Left lung (tissue), 10 donors: ENCODE results near the gene CCND2. TPM values are rescaled to one million over a fixed set of nuclear protein-coding genes. Genes with fewer than 3 reads are reported as not detected.

Experiments
- ATAC-seq: fragments of 200-7000 bp; cut with Tn5 transposase; one replicate; pipeline ENCODE4 v1.9.1; 2020; ENCODE audit warnings: moderate library complexity
- DNase-seq, 4 donors: peaks; one replicate each; pipeline ENCODE4 v3.0.0-alpha.2; 2013 to 2020
- H3K27ac ChIP-seq, 2 donors: fragments of 200-600 bp; sonication (generic) in 1 of 2; one replicate each; pipeline versions ENCODE4 v1.5.0 to v1.8.0; 2020 to 2021
- H3K27me3 ChIP-seq, 2 donors: fragments of 200-600 bp; sonication (generic) in 1 of 2; one replicate each; pipeline versions ENCODE4 v1.5.0 to v1.8.0; 2020 to 2021
- H3K36me3 ChIP-seq, 2 donors: fragments of 200-600 bp; sonication (generic) in 1 of 2; one replicate each; pipeline versions ENCODE4 v1.5.0 to v1.8.0; 2020 to 2021
- H3K4me1 ChIP-seq, 2 donors: fragments of 200-600 bp; one replicate each; pipeline ENCODE4 v1.8.0; 2021
- H3K4me3 ChIP-seq, 2 donors: fragments of 200-600 bp; sonication (generic) in 1 of 2; one replicate each; pipeline versions ENCODE4 v1.5.0 to v1.8.0; 2020 to 2021; ENCODE audit warnings: mild to moderate bottlenecking in 1 of 2
- H3K9me3 ChIP-seq, 2 donors: fragments of 200-600 bp; sonication (generic) in 1 of 2; one replicate each; pipeline versions ENCODE4 v1.5.0 to v1.8.0; 2020 to 2021
- CTCF ChIP-seq, 2 donors: fragments of 200-600 bp; sonication (generic) in 1 of 2; IDR thresholded peaks; one replicate each; pipeline versions ENCODE4 v1.5.0 to v1.8.0; 2021; ENCODE audit warnings: antibody characterized with exemption in 2 of 2
- intact Hi-C, 2 donors: fragments of 100-400 bp; cut with DNase I; formaldehyde crosslinking; loops; one replicate each; pipeline versions ENCODE4 v1.11.2 to v1.14.2; 2022
- polyA plus RNA-seq, 6 donors: library from polyadenylated mRNA; unstranded; fragments of 120-200 nt; gene quantifications; one replicate each; pipeline ENCODE4 v1.2.1, GENCODE V29; 2013; ENCODE audit not compliant: insufficient read length in 6 of 6
- total RNA-seq, 2 donors: library from RNA; stranded (reverse); fragmentation: NEBNext Ultra II Directional; extraction: Animal tissue kit (Norgen Biotek cat#: 25700); gene quantifications; one replicate each; pipeline ENCODE4 v1.2.1, GENCODE V29; 2021
- donor health status: DM: no; HTN: yes; CAD: no.
- donor health status: DM: no; HTN: no; CAD: no.

The CCND2 gene
- total and polyA plus RNA-seq, 8 donors, result 45.6 to 203 (median 58.9) TPM

- Histone ChIP-seq H3K9me3 (no peaks in the 10 kb centered on the region), H3K27me3 (peaks cover 0 to 28% of the 10 kb centered on the region in 2 donors), H3K27ac (peak overlapping the region; percentile 8 to 23), H3K4me1 (peaks cover 23 to 73% of the 10 kb centered on the region in 2 donors), H3K4me3 (no peak overlapping the region), H3K36me3 (peaks cover 0 to 43% of the 10 kb centered on the region in 2 donors)
- DNase-seq (peak in 3 of 4 donors; percentile 63 to 91 (median 89)), ATAC-seq (peak; percentile 51)
- intact Hi-C loops, result loop anchor here in 1 of 2 donors (5.0 to 10.0 kb wide), 3 partner anchors 171 to 394 kb away; no protein-coding TSS in a partner anchor
- TF ChIP-seq CTCF (IDR thresholded peaks at IDR 0.05), result no peak
Observed at GRCh38 chr12:4278329-4279197, 5.0 kb downstream of the CCND2 start.

- ATAC-seq (no peak), DNase-seq (no peak)
- Histone ChIP-seq H3K4me3 (no peak overlapping the region), H3K36me3 (peaks cover 0 to 49% of the 10 kb centered on the region in 2 donors), H3K27me3 (peaks cover 0 to 21% of the 10 kb centered on the region in 2 donors), H3K9me3 (no peaks in the 10 kb centered on the region), H3K27ac (peak overlapping the region in 1 of 2 donors; percentile 8), H3K4me1 (peaks cover 23 to 66% of the 10 kb centered on the region in 2 donors)
- no peak for TF ChIP-seq CTCF (IDR thresholded peaks at IDR 0.05)
- intact Hi-C loops, result loop anchor here in 1 of 2 donors (5.0 to 10.0 kb wide), 3 partner anchors 172 to 394 kb away; no protein-coding TSS in a partner anchor
Observed at GRCh38 chr12:4279198-4279690, 5.7 kb downstream of the CCND2 start.

- no peak for TF ChIP-seq CTCF (IDR thresholded peaks at IDR 0.05)
- Histone ChIP-seq H3K27me3 (peaks cover 0 to 9% of the 10 kb centered on the region in 2 donors), H3K4me3 (no peak overlapping the region), H3K36me3 (peaks cover 0 to 62% of the 10 kb centered on the region in 2 donors), H3K4me1 (peaks cover 23 to 53% of the 10 kb centered on the region in 2 donors), H3K9me3 (no peaks in the 10 kb centered on the region), H3K27ac (no peak overlapping the region)
- DNase-seq, result peak in 1 of 4 donors; percentile 48
- intact Hi-C loops, result loop anchor here in 1 of 2 donors (10.0 kb wide), 1 partner anchor 396 kb away; no protein-coding TSS in a partner anchor
- ATAC-seq, result no peak
Observed at GRCh38 chr12:4280351-4281163, 7.0 kb downstream of the CCND2 start.

GRCh38 chr12:4281173-4281654 is 7.7 kb downstream of the CCND2 start:
- Histone ChIP-seq H3K27ac (no peak overlapping the region), H3K4me3 (no peak overlapping the region), H3K9me3 (no peaks in the 10 kb centered on the region), H3K27me3 (peaks cover 0 to 2% of the 10 kb centered on the region in 2 donors), H3K36me3 (peaks cover 0 to 69% of the 10 kb centered on the region in 2 donors), H3K4me1 (peaks cover 23 to 52% of the 10 kb centered on the region in 2 donors)
- ATAC-seq (no peak), DNase-seq (no peak)
- intact Hi-C loops, result loop anchor here in 1 of 2 donors (10.0 kb wide), 1 partner anchor 396 kb away; no protein-coding TSS in a partner anchor
- no peak for TF ChIP-seq CTCF (IDR thresholded peaks at IDR 0.05)
